Right ventricle myocardium inferior (tissue), 1 donor: ENCODE measurements around the gene CSTF1. TPM values are rescaled to one million over a fixed set of nuclear protein-coding genes. Genes with fewer than 3 reads are reported as not detected.
"Not testable (repeated sequence)": the region's sequence is repeated elsewhere in the genome, so short reads cannot be mapped to it uniquely, and the experiment has no call there.

Experiments
- ATAC-seq: fragments of 200-7000 bp; cut with Tn5 transposase; one replicate; pipeline ENCODE4 v1.9.1; 2020; ENCODE audit warnings: mild to moderate bottlenecking, moderate library complexity
- DNase-seq: peaks from one replicate; pipeline ENCODE4 v3.0.0; 2021; ENCODE audit errors: missing footprints
- intact Hi-C: fragments of 100-400 bp; cut with DNase I; formaldehyde crosslinking; loops from one replicate; pipeline ENCODE4 v1.11.0; 2022
- total RNA-seq: library from RNA; stranded (reverse); fragmentation: NEBNext Ultra II Directional; extraction: Animal tissue kit (Norgen Biotek cat#: 25700); gene quantifications from one replicate; pipeline ENCODE4 v1.2.1, GENCODE V29; 2021
- donor health status: DM: no; HTN: yes; CAD: no; lungs with severe emphysema.

CSTF1 gene
- total RNA-seq, 1 donor from 2014 or later: 18.6 TPM

GRCh38 chr20:56362833-56363413 lies 29.5 kb upstream of the CSTF1 start:
- no peak for ATAC-seq
- intact Hi-C loops: no loop called here
- DNase-seq: no peak

- intact Hi-C loops: no loop called here
- ATAC-seq (no peak), DNase-seq (no peak)
Measured at GRCh38 chr20:56363491-56363890, 29.0 kb upstream of the CSTF1 start.

- ATAC-seq (no peak), DNase-seq (no peak)
- intact Hi-C loops: no loop called here
Measured at GRCh38 chr20:56368351-56369134, 23.9 kb upstream of the CSTF1 start.

GRCh38 chr20:56369179-56369578 lies 23.3 kb upstream of the CSTF1 start:
- intact Hi-C loops: no loop called here
- DNase-seq (no peak), ATAC-seq (no peak)

GRCh38 chr20:56371977-56372376 lies 20.5 kb upstream of the CSTF1 start:
- ATAC-seq: no peak
- DNase-seq: no peak
- intact Hi-C loops: no loop called here

GRCh38 chr20:56372850-56373249 lies 19.6 kb upstream of the CSTF1 start:
- intact Hi-C loops: no loop called here

GRCh38 chr20:56373942-56374341 lies 18.5 kb upstream of the CSTF1 start:
- intact Hi-C loops: no loop called here
- no peak for ATAC-seq
- DNase-seq: no peak

More at GRCh38 chr20:56372850-56373249, 19.6 kb upstream of the CSTF1 start:
- ATAC-seq (no peak), DNase-seq (no peak)

GRCh38 chr20:56376331-56376730 lies 16.1 kb upstream of the CSTF1 start:
- intact Hi-C loops: no loop called here
- DNase-seq: no peak
- ATAC-seq: no peak

GRCh38 chr20:56378386-56378785 lies 14.1 kb upstream of the CSTF1 start:
- intact Hi-C loops: no loop called here
- DNase-seq: no peak
- no peak for ATAC-seq

GRCh38 chr20:56380375-56380774 lies 12.1 kb upstream of the CSTF1 start:
- no peak for DNase-seq
- intact Hi-C loops: no loop called here
- ATAC-seq: no peak

GRCh38 chr20:56381501-56381900 lies 10.9 kb upstream of the CSTF1 start:
- intact Hi-C loops: no loop called here
- DNase-seq (no peak), ATAC-seq (no peak)

GRCh38 chr20:56382696-56383095 lies 9.7 kb upstream of the CSTF1 start:
- ATAC-seq: no peak
- no peak for DNase-seq

GRCh38 chr20:56383334-56383733 lies 9.1 kb upstream of the CSTF1 start:
- no peak for DNase-seq
- ATAC-seq: no peak
- intact Hi-C loops: no loop called here

More at GRCh38 chr20:56382696-56383095, 9.7 kb upstream of the CSTF1 start:
- intact Hi-C loops: no loop called here

GRCh38 chr20:56385130-56385529 lies 7.3 kb upstream of the CSTF1 start:
- ATAC-seq (no peak), DNase-seq (no peak)
- intact Hi-C loops: no loop called here

- intact Hi-C loops: no loop called here
- no peak for DNase-seq
Measured at GRCh38 chr20:56386219-56386618, 6.2 kb upstream of the CSTF1 start.

GRCh38 chr20:56388882-56389281 lies 3.6 kb upstream of the CSTF1 start:
- intact Hi-C loops: no loop called here
- ATAC-seq: no peak

More at GRCh38 chr20:56386219-56386618, 6.2 kb upstream of the CSTF1 start:
- ATAC-seq: no peak

GRCh38 chr20:56389807-56390206 lies 2.6 kb upstream of the CSTF1 start:
- ATAC-seq: no peak

More at GRCh38 chr20:56388882-56389281, 3.6 kb upstream of the CSTF1 start:
- DNase-seq: no peak

GRCh38 chr20:56390396-56390795 lies 2.0 kb upstream of the CSTF1 start:
- DNase-seq, ATAC-seq: not testable (repeated sequence)
- intact Hi-C loops: loop anchor here (5.0 kb wide), 1 partner anchor 33 kb away; the partner anchor contains the start of gene FAM210B

More at GRCh38 chr20:56389807-56390206, 2.6 kb upstream of the CSTF1 start:
- intact Hi-C loops: loop anchor here (5.0 kb wide), 1 partner anchor 33 kb away; the partner anchor contains the start of gene FAM210B
- no peak for DNase-seq

GRCh38 chr20:56391037-56391436 lies 1.4 kb upstream of the CSTF1 start:
- intact Hi-C loops: loop anchor here (5.0 kb wide), 1 partner anchor 34 kb away; the partner anchor contains the start of gene FAM210B
- ATAC-seq: no peak
- no peak for DNase-seq

GRCh38 chr20:56391596-56392131 lies 781 bp upstream of the CSTF1 start:
- DNase-seq: no peak
- intact Hi-C loops: loop anchor here (1.0 to 5.0 kb wide), 2 partner anchors 34 to 77 kb away; partner anchors contain the start of genes FAM210B and RTF2
- peak; percentile 18 for ATAC-seq
